SIG-M5 treated with dmso at 0.1 percent for 504 hours (cell line): ENCODE measurements around the gene FIP1L1.
"Not testable (repeated sequence)": the region's sequence is repeated elsewhere in the genome, so short reads cannot be mapped to it uniquely, and the experiment has no call there.

Experiments
- DNase-seq: peaks from one replicate; lab custom pipeline; 2025; ENCODE audit not compliant: unreplicated experiment; lab: John Stamatoyannopoulos, UW

The FIP1L1 gene

GRCh38 chr4:53374777-53375258 is 2.6 kb upstream of the FIP1L1 start:
- no peak for DNase-seq

GRCh38 chr4:53376900-53377299 is 541 bp upstream of the FIP1L1 start:
- DNase-seq = no peak

- no peak for DNase-seq
Measured at GRCh38 chr4:53378171-53378482, 686 bp downstream of the FIP1L1 start.

GRCh38 chr4:53380221-53380620 is 2.8 kb downstream of the FIP1L1 start:
- DNase-seq = no peak

DNA sequence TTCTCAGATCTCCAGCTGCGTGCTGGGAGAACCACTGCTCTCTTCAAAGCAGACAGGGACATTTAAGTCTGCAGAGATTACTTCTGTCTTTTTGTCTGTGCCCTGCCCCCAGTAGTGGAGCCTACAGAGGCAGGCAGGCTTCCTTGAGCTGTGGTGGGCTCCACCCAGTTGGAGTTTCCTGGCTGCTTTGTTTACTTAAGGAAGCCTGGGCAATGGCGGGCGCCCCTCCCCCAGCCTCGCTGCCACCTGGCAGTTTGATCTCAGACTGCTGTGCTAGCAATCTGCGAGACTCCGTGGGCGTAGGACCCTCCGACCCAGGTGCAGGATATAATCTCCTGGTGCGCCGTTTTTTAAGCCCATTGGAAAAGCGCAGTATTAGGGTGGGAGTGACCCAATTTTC is 32.0 kb downstream of the FIP1L1 start:
- DNase-seq = not testable (repeated sequence)

GRCh38 chr4:53419208-53419607 is 41.8 kb downstream of the FIP1L1 start:
- no peak for DNase-seq

- DNase-seq = no peak
Measured at GRCh38 chr4:53421791-53422190, 44.4 kb downstream of the FIP1L1 start.

DNA sequence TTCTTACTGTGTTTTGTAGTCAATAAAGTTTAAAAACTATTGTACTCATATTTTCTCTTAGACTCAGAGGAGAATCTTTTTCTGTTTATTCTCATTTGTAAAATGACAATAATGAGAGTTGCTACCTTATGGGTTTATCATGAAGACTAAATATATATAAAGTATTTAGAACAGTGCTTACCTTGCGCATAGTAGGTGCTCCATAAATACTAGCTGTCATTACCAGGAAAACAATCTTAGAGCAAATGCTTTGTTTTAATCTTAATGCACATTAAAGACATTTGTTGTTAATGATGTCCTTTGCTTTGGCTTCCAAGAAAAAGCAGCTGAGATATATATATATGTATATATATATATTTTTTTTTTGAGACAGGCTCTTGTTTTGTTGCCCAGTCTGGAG is 44.9 kb downstream of the FIP1L1 start:
- no peak for DNase-seq

DNA sequence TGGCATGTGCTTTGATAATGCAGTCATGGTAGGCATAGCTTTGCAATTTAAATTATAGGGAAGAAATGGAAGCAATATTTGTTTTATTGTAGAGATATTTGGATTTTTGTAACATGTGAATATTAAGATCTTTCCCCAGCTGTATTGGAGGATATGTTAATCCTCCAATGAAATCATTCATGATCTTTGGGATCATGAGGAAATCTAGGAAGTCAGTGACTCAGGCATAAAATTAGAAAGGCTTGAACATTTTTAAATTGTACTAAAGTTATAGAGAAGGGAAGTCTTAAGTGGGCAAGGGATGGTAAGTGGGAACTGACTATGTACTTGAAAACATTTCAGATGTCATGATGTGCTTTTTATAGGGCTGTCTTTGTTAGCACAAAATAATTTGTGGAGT is 46.8 kb downstream of the FIP1L1 start:
- DNase-seq = no peak

DNA sequence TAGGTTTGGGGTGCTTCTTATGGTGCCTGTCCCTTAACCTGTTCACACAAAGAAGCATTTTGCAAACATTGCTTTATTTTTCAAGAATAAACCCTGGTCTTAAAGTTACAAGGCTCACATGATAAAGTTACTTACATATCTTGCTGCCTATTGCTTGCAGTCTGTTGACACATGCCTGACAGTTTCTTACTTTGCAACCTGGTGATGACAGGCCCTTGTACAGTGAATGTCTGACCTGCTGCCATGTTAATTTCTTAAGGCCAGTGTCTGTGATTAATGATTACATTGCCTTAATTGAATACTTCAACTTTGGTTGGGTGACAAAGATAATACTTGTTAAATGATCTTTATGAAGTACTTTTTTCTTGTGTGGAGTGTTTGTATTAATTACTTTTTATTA is 49.9 kb downstream of the FIP1L1 start:
- no peak for DNase-seq

DNA sequence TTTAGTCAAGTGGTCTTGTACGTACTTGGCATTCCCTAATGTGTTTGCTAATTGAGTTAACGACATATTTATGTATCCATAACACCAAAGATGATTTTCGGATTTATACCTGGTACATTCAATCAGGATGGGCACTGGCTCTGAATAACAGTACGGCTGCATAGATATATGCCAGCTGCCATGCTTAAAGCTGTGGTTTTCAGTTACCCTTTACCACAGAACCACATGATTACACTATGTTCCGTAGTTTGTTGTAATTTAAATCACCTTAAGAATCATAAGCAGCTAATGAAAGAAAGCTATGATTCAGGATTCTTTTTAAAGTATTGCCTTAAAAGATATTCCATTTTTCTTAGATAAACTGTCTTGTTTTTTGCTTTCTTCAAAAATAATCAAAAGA is 53.6 kb downstream of the FIP1L1 start:
- DNase-seq = no peak

DNA sequence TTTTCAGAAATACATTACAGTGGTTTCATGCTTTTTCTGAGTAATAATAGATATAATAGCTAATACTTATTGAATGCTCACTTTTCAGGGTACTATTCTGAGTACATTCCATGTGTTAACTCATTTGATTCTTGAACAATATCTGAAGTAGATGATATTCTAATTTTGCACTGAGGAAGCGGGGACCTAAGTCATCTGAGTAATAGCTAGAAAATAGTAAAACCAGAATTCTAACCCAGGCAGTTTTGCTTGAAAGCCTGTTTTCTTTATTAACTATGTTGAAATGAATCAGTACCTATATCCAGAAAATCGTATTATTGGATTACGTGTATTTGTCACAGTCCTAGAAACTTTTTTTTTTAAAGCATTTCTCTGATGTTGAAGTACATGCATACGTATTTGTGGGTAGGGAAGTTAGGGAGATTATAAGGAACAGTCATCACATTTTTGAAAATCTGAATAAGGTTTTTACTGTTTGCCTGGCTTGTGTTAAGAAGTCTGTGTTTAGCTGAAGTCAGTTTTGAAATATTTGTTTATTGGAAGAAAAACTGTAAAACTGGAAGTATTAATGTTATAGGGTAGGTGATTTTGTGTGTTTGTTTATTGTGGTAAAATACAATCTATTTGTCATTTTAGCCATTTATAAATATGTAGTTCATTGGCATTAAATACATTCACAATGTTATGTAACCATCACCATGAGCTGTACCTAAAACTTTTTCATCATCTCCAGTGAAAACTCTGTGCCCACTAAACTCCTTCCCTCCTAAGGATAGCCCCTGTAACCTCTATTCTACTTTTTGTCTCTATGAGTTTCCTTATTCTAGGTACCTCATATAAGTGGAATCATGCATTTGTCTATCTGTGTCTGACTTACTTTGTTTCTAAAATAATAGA is 55.3 kb downstream of the FIP1L1 start:
- no peak for DNase-seq

DNA sequence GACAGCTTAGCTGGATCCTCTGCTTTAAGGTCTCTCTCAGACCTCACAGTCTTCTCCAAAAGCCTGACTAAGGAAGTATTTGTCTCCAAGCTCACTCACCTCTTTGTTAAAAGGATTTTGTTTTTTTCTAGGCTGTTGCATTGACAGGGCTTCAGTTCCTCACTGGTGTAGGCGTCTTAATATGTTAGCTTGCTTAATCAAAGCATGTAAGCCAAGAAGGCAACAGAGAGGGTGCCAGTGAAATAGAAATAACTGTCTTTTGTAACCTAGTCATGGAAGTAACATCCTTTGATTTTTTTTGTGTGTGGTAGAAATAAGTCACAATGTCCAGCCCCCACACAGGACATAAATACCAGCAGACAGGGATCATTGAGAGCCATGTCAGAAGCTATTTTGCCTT is 58.8 kb downstream of the FIP1L1 start:
- DNase-seq = no peak

- no peak for DNase-seq
Measured at GRCh38 chr4:53441564-53441963, 64.1 kb downstream of the FIP1L1 start.

- DNase-seq = no peak
Measured at GRCh38 chr4:53444954-53445353, 67.5 kb downstream of the FIP1L1 start.

- DNase-seq = no peak
Measured at GRCh38 chr4:53450773-53451172, 73.3 kb downstream of the FIP1L1 start.

GRCh38 chr4:53453385-53453784 is 75.9 kb downstream of the FIP1L1 start:
- DNase-seq = no peak

GRCh38 chr4:53455766-53456165 is 78.3 kb downstream of the FIP1L1 start:
- DNase-seq = no peak

GRCh38 chr4:53456178-53456577 is 78.7 kb downstream of the FIP1L1 start:
- no peak for DNase-seq

GRCh38 chr4:53459548-53459947 is 82.1 kb downstream of the FIP1L1 start:
- DNase-seq = no peak

- no peak for DNase-seq
Measured at GRCh38 chr4:53461244-53461643, 83.8 kb downstream of the FIP1L1 start.

DNA sequence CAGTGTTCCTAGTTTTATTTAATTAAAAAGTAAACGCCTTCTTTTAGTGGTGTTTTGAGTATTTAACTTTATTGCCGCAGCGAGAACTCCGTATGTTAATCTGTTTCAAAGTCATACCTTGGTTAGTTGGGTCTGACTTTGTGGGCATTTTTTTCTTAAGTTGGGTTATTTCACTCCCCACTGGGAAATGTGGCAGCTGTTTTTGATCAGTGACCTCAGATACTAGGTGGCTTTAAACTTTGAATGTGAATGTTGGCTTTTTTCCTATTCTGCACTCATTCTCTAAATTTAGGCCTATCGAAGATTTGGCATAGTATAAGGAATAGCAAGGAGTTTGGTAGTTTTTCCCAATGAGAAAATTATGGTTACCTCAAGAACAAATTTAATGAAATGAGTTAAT is 85.9 kb downstream of the FIP1L1 start:
- DNase-seq = no peak

- DNase-seq = no peak
Measured at GRCh38 chr4:53465281-53465680, 87.8 kb downstream of the FIP1L1 start.
